NCI-H345 (cell line): ENCODE measurements around the gene PCSK4.
A peak's percentile ranks its signal among the peaks of the same experiment; 100 is the strongest.
"Not testable (repeated sequence)": the region's sequence is repeated elsewhere in the genome, so short reads cannot be mapped to it uniquely, and the experiment has no call there.

Source experiments
- DNase-seq: peaks from one replicate; lab custom pipeline; 2025; lab: John Stamatoyannopoulos, UW

PCSK4 gene

GRCh38 chr19:1505012-1505411, 14.9 kb upstream of the PCSK4 start:
- DNase-seq, result no peak

- DNase-seq, result no peak
These were observed 14.0 kb upstream of the PCSK4 start for GRCh38 chr19:1503925-1504773.

- peak; percentile 45 for DNase-seq
These were observed 13.2 kb upstream of the PCSK4 start for GRCh38 chr19:1503089-1503924.

GRCh38 chr19:1502433-1503088, 12.4 kb upstream of the PCSK4 start:
- no peak for DNase-seq

GRCh38 chr19:1501200-1501595, 11.0 kb upstream of the PCSK4 start:
- DNase-seq, result no peak

- not testable (repeated sequence) for DNase-seq
These were observed 9.1 kb upstream of the PCSK4 start for GRCh38 chr19:1499231-1499630.

- no peak for DNase-seq
These were observed 7.6 kb upstream of the PCSK4 start for GRCh38 chr19:1497578-1498235.

- no peak for DNase-seq
These were observed 6.8 kb upstream of the PCSK4 start for GRCh38 chr19:1496714-1497577.

- no peak for DNase-seq
These were observed 5.9 kb upstream of the PCSK4 start for GRCh38 chr19:1495799-1496713.

- DNase-seq, result no peak
These were observed 5.1 kb upstream of the PCSK4 start for GRCh38 chr19:1495051-1495798.

- no peak for DNase-seq
These were observed 4.1 kb upstream of the PCSK4 start for GRCh38 chr19:1494115-1494815.

GRCh38 chr19:1492474-1493006, 2.4 kb upstream of the PCSK4 start:
- DNase-seq, result no peak

GRCh38 chr19:1491849-1492170, 1.7 kb upstream of the PCSK4 start:
- no peak for DNase-seq

GRCh38 chr19:1491114-1491848, 1.1 kb upstream of the PCSK4 start, which contains the start of gene REEP6:
REEP6 (plus strand) TSS chr19:1491181; CDS start chr19:1491270, 89 bp downstream.
- DNase-seq, result no peak

- DNase-seq, result no peak
These were observed 463 bp downstream of the PCSK4 start for GRCh38 chr19:1489463-1490310.

- DNase-seq, result no peak
These were observed 1.9 kb downstream of the PCSK4 start for GRCh38 chr19:1488282-1488601.
